Gastrocnemius medialis (tissue), 4 donors: ENCODE results near the gene EVX2. TPM values are rescaled to one million over a fixed set of nuclear protein-coding genes. Genes with fewer than 3 reads are reported as not detected.

Experiments
- ATAC-seq, 2 donors: fragments of 150-250 bp; one replicate each; pipeline ENCODE4 v1.9.1; 2016
- DNase-seq, 2 donors: peaks; one replicate each; pipeline ENCODE4 v3.0.0-alpha.2; 2019
- H3K27ac ChIP-seq, 4 donors: fragments of 200-600 bp; sonication (generic); 1 replicate in 1 of 4; 2 replicates in 3 of 4; pipeline ENCODE4 v1.5.1; 2016 to 2018; ENCODE audit warnings: mild to moderate bottlenecking in 2 of 4, moderate library complexity in 1 of 4
- H3K27me3 ChIP-seq, 3 donors: fragments of 200-600 bp; sonication (generic) in 2 of 3; 1 replicate in 1 of 3; 2 replicates in 2 of 3; pipeline versions ENCODE4 v1.5.1 to v1.6.0; 2016 to 2019; ENCODE audit warnings: mild to moderate bottlenecking in 1 of 3, moderate library complexity in 1 of 3
- H3K36me3 ChIP-seq, 2 donors: fragments of 200-600 bp; sonication (generic) in 1 of 2; one replicate each; pipeline ENCODE4 v1.5.1; 2017 to 2018
- H3K4me1 ChIP-seq, 2 donors: fragments of 200-600 bp; sonication (generic) in 1 of 2; one replicate each; pipeline ENCODE4 v1.5.1; 2016 to 2017; ENCODE audit warnings: mild to moderate bottlenecking in 2 of 2
- H3K4me3 ChIP-seq, 4 donors: fragments of 200-600 bp; sonication (generic) in 3 of 4; 1 replicate in 1 of 4; 2 replicates in 3 of 4; pipeline ENCODE4 v1.5.1; 2016 to 2019; ENCODE audit warnings: mild to moderate bottlenecking in 2 of 4
- H3K9me3 ChIP-seq, 3 donors: fragments of 200-600 bp; sonication (generic) in 2 of 3; 1 replicate in 1 of 3; 2 replicates in 2 of 3; pipeline ENCODE4 v1.5.1; 2016 to 2019
- CTCF ChIP-seq, 5 experiments: fragments of 450-650 bp in 3 of 5; fragments of 200-600 bp in 2 of 5; sonication (generic) in 2 of 5; IDR thresholded peaks in 4 of 5; conservative IDR thresholded peaks in 1 of 5; 1 replicate in 4 of 5; 2 replicates in 1 of 5; pipeline ENCODE4 v1.5.1; 2016 to 2019; ENCODE audit warnings: antibody characterized with exemption in 5 of 5, mild to moderate bottlenecking in 3 of 5, moderate library complexity in 3 of 5
- POLR2A ChIP-seq, 2 donors: fragments of 450-650 bp; IDR thresholded peaks; one replicate each; pipeline ENCODE4 v1.6.1; 2017; ENCODE audit warnings: antibody characterized with exemption in 2 of 2, mild to moderate bottlenecking in 2 of 2, moderate library complexity in 2 of 2
- in situ Hi-C, 4 donors: fragments of 200-750 bp; cut with MboI; loops; one replicate each; pipeline versions ENCODE4 v1.15.0 to v1.8.0; 2017; ENCODE audit warnings: low sequenced_read_pairs in 4 of 4
- intact Hi-C: fragments of 100-400 bp; cut with DNase I; formaldehyde crosslinking; loops from one replicate; pipeline ENCODE4 v1.15.1; 2023; ENCODE audit warnings: low total_unique reads
- total RNA-seq, 4 donors: library from RNA; depleted of rRNA; stranded (reverse); fragments of >200 nt; gene quantifications; one replicate each; pipeline versions ENCODE4 v1.1.0 to v1.2.3, GENCODE V29; 2016

The EVX2 gene
- total RNA-seq, 4 donors from 2014 or later, result not detected

GRCh38 chr2:176038694-176039093 is 45.1 kb downstream of the EVX2 start:
- TF ChIP-seq POLR2A (IDR thresholded peaks at IDR 0.05), result no peak
- TF ChIP-seq CTCF (IDR thresholded peaks at IDR 0.05 in 4 of 5, conservative IDR thresholded peaks at IDR 0.05 in 1 of 5), result no peak
- Histone ChIP-seq H3K27ac (no peak overlapping the region), H3K4me3 (no peak overlapping the region), H3K4me1 (peaks cover 0 to 5% of the 10 kb centered on the region in 2 donors), H3K9me3 (no peaks in the 10 kb centered on the region), H3K27me3 (peaks cover 0 to 2% (median 0%) of the 10 kb centered on the region in 3 donors), H3K36me3 (no peaks in the 10 kb centered on the region)
- intact Hi-C loops, result no loop called here
- DNase-seq (no peak), ATAC-seq (no peak)
- in situ Hi-C loops, result no loop called here

DNA sequence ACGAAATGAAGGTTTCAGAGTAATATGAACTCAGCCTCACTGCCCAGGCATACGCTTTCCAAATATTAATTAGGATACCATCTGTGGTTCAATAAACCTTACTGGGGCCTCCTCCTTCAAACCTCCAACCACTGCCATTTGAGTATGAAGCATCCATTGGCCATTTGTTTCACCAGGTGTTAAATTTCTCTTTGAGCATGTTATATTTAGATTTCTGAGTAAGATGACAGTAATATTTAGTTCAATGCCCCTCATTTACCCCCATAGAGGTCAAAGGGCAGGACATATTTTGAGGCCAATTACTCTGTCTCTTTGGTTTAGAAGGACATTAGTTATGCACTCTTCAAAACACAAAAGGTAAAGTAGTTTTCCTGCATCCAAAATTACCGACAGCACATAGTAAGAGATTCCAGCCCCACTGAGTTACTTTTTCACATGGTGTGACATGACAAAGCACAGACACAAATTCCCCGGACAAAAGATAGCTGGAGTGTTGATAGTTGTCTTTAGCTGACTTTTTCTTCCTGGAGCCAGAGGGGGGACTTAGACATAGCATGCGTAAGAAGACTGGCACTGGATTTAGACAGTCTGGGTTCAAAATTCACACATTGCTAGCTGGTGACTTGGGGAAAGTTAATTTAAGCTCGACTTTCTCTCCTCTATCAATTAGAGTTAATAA is 48.6 kb downstream of the EVX2 start:
- intact Hi-C loops (no loop called here), in situ Hi-C loops (no loop called here)
- Histone ChIP-seq H3K27me3 (peaks cover 0 to 2% (median 0%) of the 10 kb centered on the region in 3 donors), H3K27ac (no peak overlapping the region), H3K36me3 (no peaks in the 10 kb centered on the region), H3K4me3 (no peak overlapping the region), H3K9me3 (no peaks in the 10 kb centered on the region), H3K4me1 (peaks cover 0 to 5% of the 10 kb centered on the region in 2 donors)
- no peak for TF ChIP-seq CTCF (IDR thresholded peaks at IDR 0.05 in 4 of 5, conservative IDR thresholded peaks at IDR 0.05 in 1 of 5)
- TF ChIP-seq POLR2A (IDR thresholded peaks at IDR 0.05), result no peak
- DNase-seq (no peak), ATAC-seq (no peak)

DNA sequence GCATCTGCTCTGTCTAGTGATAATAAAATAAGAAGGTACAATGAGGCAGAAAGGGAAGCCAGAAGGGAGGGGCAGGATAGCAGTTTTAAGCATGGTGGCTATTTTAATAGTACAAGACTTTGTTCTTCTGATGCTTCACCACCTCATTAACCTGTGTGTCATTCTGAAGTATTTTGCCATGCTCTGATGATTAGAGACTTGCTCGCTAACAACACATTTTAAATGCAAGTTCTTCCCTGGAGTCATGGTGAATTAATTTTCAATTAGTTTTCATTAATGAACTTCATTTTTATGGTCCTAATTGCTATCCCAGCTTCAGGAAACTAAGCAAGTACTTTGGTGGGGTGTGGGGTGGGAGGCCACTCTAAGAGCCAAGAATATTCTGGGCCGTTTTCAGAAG is 56.0 kb downstream of the EVX2 start:
- no peak overlapping the region for H3K4me3 ChIP-seq
- in situ Hi-C loops (no loop called here), intact Hi-C loops (no loop called here)
- no peak for ATAC-seq
- no peak for DNase-seq
- no peaks in the 10 kb centered on the region for H3K36me3 ChIP-seq
- no peaks in the 10 kb centered on the region for H3K9me3 ChIP-seq
- TF ChIP-seq CTCF (IDR thresholded peaks at IDR 0.05 in 4 of 5, conservative IDR thresholded peaks at IDR 0.05 in 1 of 5) (no peak), POLR2A (IDR thresholded peaks at IDR 0.05) (no peak)
- H3K27ac ChIP-seq, result no peak overlapping the region
- no peaks in the 10 kb centered on the region for H3K4me1 ChIP-seq
- H3K27me3 ChIP-seq, result peaks cover 11 to 16% (median 11%) of the 10 kb centered on the region in 3 donors

Other genes starting within 250 kb of the EVX2 start
- gene LNPK, start 81.7 kb downstream of the EVX2 start, total RNA-seq, result 10 to 100 TPM; 23.0 to 84.4 (median 50.1) TPM
- gene HOXD13, start 8.8 kb upstream of the EVX2 start, total RNA-seq, result not detected
- gene HOXD12, start 15.8 kb upstream of the EVX2 start, total RNA-seq, result not detected
- gene HOXD11, start 23.3 kb upstream of the EVX2 start, total RNA-seq, result under 1 TPM in 1 of 4 donors, not detected in 3; 0.24 TPM
- under 1 TPM in 1 of 4 donors, not detected in 3; 0.15 TPM for gene HOXD10, start 32.8 kb upstream of the EVX2 start, total RNA-seq
- 1 to 10 TPM in 2 of 4 donors, under 1 TPM in 2; 0.33 to 1.8 (median 0.78) TPM for gene HOXD9, start 38.8 kb upstream of the EVX2 start, total RNA-seq
- gene HOXD8, start 45.7 kb upstream of the EVX2 start, total RNA-seq, result 10 to 100 TPM in 1 of 4 donors, 1 to 10 TPM in 3; 4.0 to 12.0 (median 7.2) TPM
- gene HOXD4, start 67.6 kb upstream of the EVX2 start, total RNA-seq, result 1 to 10 TPM in 1 of 4 donors, under 1 TPM in 1, not detected in 2; 0.29 to 1.4 TPM
- 1 to 10 TPM in 1 of 4 donors, under 1 TPM in 2, not detected in 1; 0.36 to 1.7 (median 0.64) TPM for gene HOXD3, start 73.3 kb upstream of the EVX2 start, total RNA-seq
- gene HOXD1, start 104.7 kb upstream of the EVX2 start, total RNA-seq, result under 1 TPM in 1 of 4 donors, not detected in 3; 0.20 TPM
- gene MTX2, start 185.5 kb upstream of the EVX2 start, total RNA-seq, result 10 to 100 TPM; 35.8 to 43.3 (median 39.1) TPM